Activated CD8-positive, alpha-beta T cell treated with anti-CD3 and anti-CD28 coated beads for 36 hours (primary cell): ENCODE measurements around the gene GRAMD2B. TPM values are rescaled to one million over a fixed set of nuclear protein-coding genes. Genes with fewer than 3 reads are reported as not detected.

ENCODE experiments used
- ATAC-seq: fragments of 200-7000 bp; cut with Tn5 transposase; one replicate; pipeline ENCODE4 v1.10.0; 2021; ENCODE audit warnings: mild to moderate bottlenecking, moderate library complexity
- CTCF ChIA-PET: fragments of 350-600 bp; sonication (Branson Sonifier 250); formaldehyde crosslinking; loops from one replicate; lab custom pipeline; 2021; ENCODE audit warnings: antibody characterized with exemption; lab: Charles Lee
- POLR2A ChIA-PET: fragments of 350-600 bp; sonication (Branson Sonifier 250); formaldehyde crosslinking; loops from one replicate; lab custom pipeline; 2021; ENCODE audit warnings: antibody characterized with exemption; lab: Charles Lee
- DNase-seq: peaks from one replicate; pipeline ENCODE4 v3.0.0-alpha.2; 2020
- H3K27ac Mint-ChIP-seq: one replicate; pipeline ENCODE4 v1.8.0; 2021; ENCODE audit warnings: mild to moderate bottlenecking, mixed read lengths
- H3K27me3 Mint-ChIP-seq: one replicate; pipeline ENCODE4 v1.8.0; 2021; ENCODE audit warnings: mixed read lengths
- H3K36me3 Mint-ChIP-seq: one replicate; pipeline ENCODE4 v1.8.0; 2021; ENCODE audit warnings: low read depth, mixed read lengths
- H3K4me1 Mint-ChIP-seq: one replicate; pipeline ENCODE4 v1.8.0; 2021; ENCODE audit warnings: low read depth, mixed read lengths
- H3K4me3 Mint-ChIP-seq: one replicate; pipeline ENCODE4 v1.8.0; 2021; ENCODE audit warnings: mild to moderate bottlenecking, moderate library complexity, mixed read lengths
- H3K9me3 Mint-ChIP-seq: one replicate; pipeline ENCODE4 v1.8.0; 2021; ENCODE audit warnings: mixed read lengths
- CTCF ChIP-seq: fragments of 200-600 bp; IDR thresholded peaks from one replicate; pipeline ENCODE4 v1.8.0; 2022; ENCODE audit warnings: antibody characterized with exemption, mild to moderate bottlenecking
- intact Hi-C: fragments of 100-400 bp; cut with micrococcal nuclease; formaldehyde crosslinking; loops from one replicate; pipeline ENCODE4 v1.10.0; 2022
- total RNA-seq, 2 experiments: library from RNA; stranded (reverse); gene quantifications; one replicate each; pipeline ENCODE4 v1.2.3, GENCODE V29; 2021

The GRAMD2B gene
- total RNA-seq, 2 experiments from 2014 or later, result 8.0 to 8.4 TPM

GRCh38 chr5:126499853-126500342 lies 76.7 kb downstream of the GRAMD2B start:
- intact Hi-C loops, result loop anchor here (5.0 kb wide), 1 partner anchor 148 kb away; no protein-coding TSS in a partner anchor
- no peaks in the 10 kb centered on the region for H3K36me3 Mint-ChIP-seq
- ATAC-seq (peak; percentile 81), DNase-seq (peak; percentile 29)
- H3K4me3 Mint-ChIP-seq, result no peak overlapping the region
- H3K27ac Mint-ChIP-seq, result no peak overlapping the region
- peak; percentile 69 for TF ChIP-seq CTCF
- no peaks in the 10 kb centered on the region for H3K9me3 Mint-ChIP-seq
- CTCF ChIA-PET, result interaction anchor here (0.6 to 3.9 kb wide), 49 partner anchors 9 to 161 kb away, joined by 3 to 53 read pairs (median 7); no protein-coding TSS in a partner anchor
- H3K4me1 Mint-ChIP-seq, result peaks cover 22% of the 10 kb centered on the region
- POLR2A ChIA-PET, result interaction anchor here (1.2 to 1.6 kb wide), 2 partner anchors 10 to 49 kb away, joined by 3 to 5 read pairs; no protein-coding TSS in a partner anchor
- H3K27me3 Mint-ChIP-seq, result no peaks in the 10 kb centered on the region

- no peak for ATAC-seq
- Mint-ChIP-seq H3K9me3 (no peaks in the 10 kb centered on the region), H3K4me3 (no peak overlapping the region), H3K36me3 (no peaks in the 10 kb centered on the region), H3K27me3 (no peaks in the 10 kb centered on the region), H3K4me1 (peaks cover 22% of the 10 kb centered on the region), H3K27ac (no peak overlapping the region)
- DNase-seq, result no peak
- intact Hi-C loops, result loop anchor here (5.0 kb wide), 1 partner anchor 149 kb away; no protein-coding TSS in a partner anchor
- no peak for TF ChIP-seq CTCF
- CTCF ChIA-PET, result interaction anchor here (2.1 to 3.9 kb wide), 12 partner anchors 11 to 162 kb away, joined by 8 to 53 read pairs (median 16); no protein-coding TSS in a partner anchor
- POLR2A ChIA-PET, result no interaction called here
Measured at GRCh38 chr5:126501448-126501847, 78.2 kb downstream of the GRAMD2B start.

GRCh38 chr5:126503602-126504104 lies 80.4 kb downstream of the GRAMD2B start:
- peaks cover 33% of the 10 kb centered on the region for H3K4me1 Mint-ChIP-seq
- ATAC-seq, result peak; percentile 62
- ChIA-PET POLR2A (no interaction called here), CTCF (interaction anchor here (0.7 to 1.1 kb wide), 3 partner anchors 144 to 904 kb away, joined by 3 read pairs; no protein-coding TSS in a partner anchor)
- peak overlapping the region; percentile 14 for H3K27ac Mint-ChIP-seq
- no peak for TF ChIP-seq CTCF
- no peak overlapping the region for H3K4me3 Mint-ChIP-seq
- H3K9me3 Mint-ChIP-seq, result no peaks in the 10 kb centered on the region
- no peaks in the 10 kb centered on the region for H3K36me3 Mint-ChIP-seq
- DNase-seq, result peak; percentile 43
- H3K27me3 Mint-ChIP-seq, result no peaks in the 10 kb centered on the region
- intact Hi-C loops, result loop anchor here (5.0 kb wide), 1 partner anchor 151 kb away; no protein-coding TSS in a partner anchor

- ChIA-PET CTCF (no interaction called here), POLR2A (no interaction called here)
- H3K4me1 Mint-ChIP-seq, result peaks cover 32% of the 10 kb centered on the region
- no peaks in the 10 kb centered on the region for H3K36me3 Mint-ChIP-seq
- intact Hi-C loops, result no loop called here
- ATAC-seq, result no peak
- no peak overlapping the region for H3K27ac Mint-ChIP-seq
- H3K27me3 Mint-ChIP-seq, result no peaks in the 10 kb centered on the region
- DNase-seq, result no peak
- TF ChIP-seq CTCF, result no peak
- H3K4me3 Mint-ChIP-seq, result no peak overlapping the region
- no peaks in the 10 kb centered on the region for H3K9me3 Mint-ChIP-seq
Measured at GRCh38 chr5:126506079-126506478, 82.9 kb downstream of the GRAMD2B start.
